Smooth muscle cell (in vitro differentiated cells): ENCODE data around the gene CNTNAP2. TPM values are rescaled to one million over a fixed set of nuclear protein-coding genes. Genes with fewer than 3 reads are reported as not detected.

ENCODE experiments used
- DNase-seq: peaks from one replicate; lab custom pipeline; 2025; ENCODE audit not compliant: unreplicated experiment; lab: John Stamatoyannopoulos, UW
- H2AFZ ChIP-seq: fragments of 200-600 bp; sonication (generic); 2 replicates; pipeline ENCODE4 v1.6.0; 2016; ENCODE audit warnings: antibody characterized with exemption, low read depth, mild to moderate bottlenecking
- H3F3A ChIP-seq: fragments of 200-600 bp; sonication (generic); 2 replicates; pipeline ENCODE4 v1.6.0; 2017; ENCODE audit warnings: antibody characterized with exemption, low read depth
- H3K27ac ChIP-seq: fragments of 200-600 bp; sonication (generic); 2 replicates; pipeline ENCODE4 v1.5.1; 2016; ENCODE audit warnings: low read depth, mild to moderate bottlenecking
- H3K27me3 ChIP-seq: fragments of 200-600 bp; sonication (generic); 2 replicates; pipeline ENCODE4 v1.6.1; 2016; ENCODE audit warnings: low read depth, mild to moderate bottlenecking
- H3K36me3 ChIP-seq: fragments of 200-600 bp; sonication (generic); 2 replicates; pipeline ENCODE4 v1.5.1; 2016; ENCODE audit warnings: low read depth
- H3K4me1 ChIP-seq: fragments of 200-600 bp; sonication (generic); 2 replicates; pipeline ENCODE4 v1.5.1; 2016; ENCODE audit warnings: low read depth
- H3K4me2 ChIP-seq: fragments of 200-600 bp; sonication (generic); 2 replicates; pipeline ENCODE4 v1.6.0; 2016; ENCODE audit warnings: mild to moderate bottlenecking
- H3K4me3 ChIP-seq: fragments of 200-600 bp; sonication (generic); 2 replicates; pipeline ENCODE4 v1.5.1; 2016; ENCODE audit warnings: mild to moderate bottlenecking
- H3K79me2 ChIP-seq: fragments of 200-600 bp; sonication (generic); 2 replicates; pipeline ENCODE4 v1.6.0; 2016; ENCODE audit warnings: low read depth, mild to moderate bottlenecking
- H3K9ac ChIP-seq: fragments of 200-600 bp; sonication (generic); 2 replicates; pipeline ENCODE4 v1.6.0; 2016; ENCODE audit warnings: low read depth
- H3K9me3 ChIP-seq: fragments of 200-600 bp; sonication (generic); replicated peaks from 2 replicates; pipeline ENCODE4 v1.5.1; 2016; ENCODE audit warnings: low read depth
- H4K20me1 ChIP-seq: fragments of 200-600 bp; sonication (generic); 2 replicates; pipeline ENCODE4 v1.6.0; 2016; ENCODE audit warnings: low read depth
- WGBS: methylation state at CpG from one replicate; pipeline ENCODE4 v1.1.7; 2016; ENCODE audit warnings: low lambda C conversion rate; 5-methylcytosine and 5-hydroxymethylcytosine counted together
- polyA plus RNA-seq: library from polyadenylated mRNA; unstranded; fragments of >200 nt; fragmentation: Nextera tagmentation; extraction: Ambion mirVana; gene quantifications from 2 replicates; pipeline ENCODE4 v1.2.1, GENCODE V29; 2016
- total RNA-seq: library from RNA; depleted of rRNA; stranded (reverse); fragments of >200 nt; gene quantifications from 2 replicates; pipeline ENCODE4 v1.2.3, GENCODE V29; 2014
- TF ChIP-seq, protein P1 (sequence below): fragments of 200-600 bp; sonication (generic); IDR thresholded peaks from 2 replicates; pipeline ENCODE4 v1.5.1; 2017; ENCODE audit warnings: borderline replicate concordance, mild to moderate bottlenecking, antibody characterized with exemption; ENCODE audit not compliant: insufficient read depth, poor library complexity, severe bottlenecking

CNTNAP2 gene
- total and polyA plus RNA-seq, 2 experiments from 2014 or later, result 1.7 to 9.0 TPM

- WGBS, result 38% methylated on average over 3 of the region's 3 CpGs
- TF ChIP-seq, protein P1, sequence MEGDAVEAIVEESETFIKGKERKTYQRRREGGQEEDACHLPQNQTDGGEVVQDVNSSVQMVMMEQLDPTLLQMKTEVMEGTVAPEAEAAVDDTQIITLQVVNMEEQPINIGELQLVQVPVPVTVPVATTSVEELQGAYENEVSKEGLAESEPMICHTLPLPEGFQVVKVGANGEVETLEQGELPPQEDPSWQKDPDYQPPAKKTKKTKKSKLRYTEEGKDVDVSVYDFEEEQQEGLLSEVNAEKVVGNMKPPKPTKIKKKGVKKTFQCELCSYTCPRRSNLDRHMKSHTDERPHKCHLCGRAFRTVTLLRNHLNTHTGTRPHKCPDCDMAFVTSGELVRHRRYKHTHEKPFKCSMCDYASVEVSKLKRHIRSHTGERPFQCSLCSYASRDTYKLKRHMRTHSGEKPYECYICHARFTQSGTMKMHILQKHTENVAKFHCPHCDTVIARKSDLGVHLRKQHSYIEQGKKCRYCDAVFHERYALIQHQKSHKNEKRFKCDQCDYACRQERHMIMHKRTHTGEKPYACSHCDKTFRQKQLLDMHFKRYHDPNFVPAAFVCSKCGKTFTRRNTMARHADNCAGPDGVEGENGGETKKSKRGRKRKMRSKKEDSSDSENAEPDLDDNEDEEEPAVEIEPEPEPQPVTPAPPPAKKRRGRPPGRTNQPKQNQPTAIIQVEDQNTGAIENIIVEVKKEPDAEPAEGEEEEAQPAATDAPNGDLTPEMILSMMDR, result no peak
- H4K20me1 ChIP-seq, result no peaks in the 10 kb centered on the region
- no peak overlapping the region for H3K27ac ChIP-seq
- H3K27me3 ChIP-seq, result no peaks in the 10 kb centered on the region
- no peak overlapping the region for H3K4me3 ChIP-seq
- no peak overlapping the region for H3K4me2 ChIP-seq
- H3K9ac ChIP-seq, result no peak overlapping the region
- no peaks in the 10 kb centered on the region for H3K9me3 ChIP-seq
- no peaks in the 10 kb centered on the region for H3F3A ChIP-seq
- no peaks in the 10 kb centered on the region for H3K79me2 ChIP-seq
- no peak for DNase-seq
- no peaks in the 10 kb centered on the region for H3K36me3 ChIP-seq
- H2AFZ ChIP-seq, result peak overlapping the region; percentile 72
- no peaks in the 10 kb centered on the region for H3K4me1 ChIP-seq
Observed at GRCh38 chr7:147911201-147911601, 1794.6 kb downstream of the CNTNAP2 start.

DNA sequence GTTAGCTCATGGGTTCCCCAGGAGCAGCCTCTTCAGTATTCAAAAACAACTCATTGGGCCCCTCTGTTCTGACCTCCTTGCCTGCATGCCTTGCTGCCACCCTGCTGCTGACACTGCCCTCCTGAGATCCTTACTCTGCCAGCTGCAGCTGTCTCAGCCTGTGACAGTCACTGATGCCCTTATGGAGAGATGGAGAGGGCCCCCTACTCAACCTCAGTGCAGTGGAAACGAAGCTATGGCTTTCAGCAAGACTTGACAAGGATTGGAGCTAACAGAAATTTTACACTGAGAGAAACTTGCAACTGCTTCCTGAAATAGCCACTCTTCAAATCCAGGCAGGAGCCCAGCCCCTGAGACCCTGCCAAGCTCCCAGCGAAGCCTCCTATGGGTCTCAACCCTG lies 1795.7 kb downstream of the CNTNAP2 start:
- Histone ChIP-seq H3F3A (no peaks in the 10 kb centered on the region), H3K79me2 (no peaks in the 10 kb centered on the region), H3K9ac (no peak overlapping the region), H3K27ac (no peak overlapping the region), H3K36me3 (no peaks in the 10 kb centered on the region), H3K4me1 (no peaks in the 10 kb centered on the region), H3K27me3 (no peaks in the 10 kb centered on the region), H3K4me2 (no peak overlapping the region), H4K20me1 (no peaks in the 10 kb centered on the region), H3K9me3 (no peaks in the 10 kb centered on the region), H2AFZ (no peak overlapping the region), H3K4me3 (no peak overlapping the region)
- TF ChIP-seq, protein P1, result no peak
- no peak for DNase-seq
- WGBS, result 91% methylated on average over 2 of the region's 2 CpGs

GRCh38 chr7:147912946-147913638 lies 1796.5 kb downstream of the CNTNAP2 start:
- no peaks in the 10 kb centered on the region for H3F3A ChIP-seq
- no peak overlapping the region for H3K4me2 ChIP-seq
- no peaks in the 10 kb centered on the region for H3K4me1 ChIP-seq
- no peak overlapping the region for H3K27ac ChIP-seq
- WGBS, result 65% methylated on average over 2 of the region's 2 CpGs
- no peak overlapping the region for H3K4me3 ChIP-seq
- TF ChIP-seq, protein P1, result no peak
- H3K79me2 ChIP-seq, result no peaks in the 10 kb centered on the region
- no peak overlapping the region for H3K9ac ChIP-seq
- no peak for DNase-seq
- H4K20me1 ChIP-seq, result no peaks in the 10 kb centered on the region
- no peaks in the 10 kb centered on the region for H3K36me3 ChIP-seq
- H3K27me3 ChIP-seq, result no peaks in the 10 kb centered on the region
- no peaks in the 10 kb centered on the region for H3K9me3 ChIP-seq
- no peak overlapping the region for H2AFZ ChIP-seq

GRCh38 chr7:147915781-147916180 lies 1799.2 kb downstream of the CNTNAP2 start:
- H3K27me3 ChIP-seq, result no peaks in the 10 kb centered on the region

More at GRCh38 chr7:147915781-147916180, 1799.2 kb downstream of the CNTNAP2 start:
- no peaks in the 10 kb centered on the region for H4K20me1 ChIP-seq
- no peak overlapping the region for H3K9ac ChIP-seq
- H3K4me3 ChIP-seq, result no peak overlapping the region
- no peaks in the 10 kb centered on the region for H3K36me3 ChIP-seq
- H3K4me1 ChIP-seq, result no peaks in the 10 kb centered on the region
- H3K27ac ChIP-seq, result no peak overlapping the region
- TF ChIP-seq, protein P1, result no peak
- DNase-seq, result no peak
- no peak overlapping the region for H2AFZ ChIP-seq
- no peaks in the 10 kb centered on the region for H3F3A ChIP-seq
- WGBS, result 16% methylated on average over 4 of the region's 4 CpGs
- no peaks in the 10 kb centered on the region for H3K79me2 ChIP-seq
- no peak overlapping the region for H3K4me2 ChIP-seq
- H3K9me3 ChIP-seq, result no peaks in the 10 kb centered on the region
